ENCODE results near the gene HAS3. TPM values are rescaled to one million over a fixed set of nuclear protein-coding genes. Genes with fewer than 3 reads are reported as not detected.
"Not testable (repeated sequence)": the region's sequence is repeated elsewhere in the genome, so short reads cannot be mapped to it uniquely, and the experiment has no call there.

HAS3 gene
- total RNA-seq, 2 donors from 2014 or later: 1.2 to 1.4 TPM

- not testable (repeated sequence) for H3K27me3 Mint-ChIP-seq (ENCODE audit: low read depth); ATAC-seq (replicated peaks in 1 of 2); H3K9me3 Mint-ChIP-seq; H3K27ac Mint-ChIP-seq; DNase-seq; H3K4me1 Mint-ChIP-seq (ENCODE audit: low read depth); H3K4me3 Mint-ChIP-seq
- H3K36me3 Mint-ChIP-seq (ENCODE audit: insufficient read depth in 2 of 2): peaks cover 1 to 22% of the 10 kb centered on the region in 2 donors
Observed at GRCh38 chr16:69149621-69150020, 44.2 kb downstream of the HAS3 start.

GRCh38 chr16:69150146-69150865 is 44.9 kb downstream of the HAS3 start:
- H3K4me3 Mint-ChIP-seq: no peak overlapping the region
- ATAC-seq (replicated peaks in 1 of 2): peak; percentile 68 to 75
- H3K27ac Mint-ChIP-seq: no peak overlapping the region
- no peaks in the 10 kb centered on the region for H3K9me3 Mint-ChIP-seq
- no peaks in the 10 kb centered on the region for H3K4me1 Mint-ChIP-seq (ENCODE audit: low read depth)
- H3K36me3 Mint-ChIP-seq (ENCODE audit: insufficient read depth in 2 of 2): peaks cover 1 to 26% of the 10 kb centered on the region in 2 donors
- no peaks in the 10 kb centered on the region for H3K27me3 Mint-ChIP-seq (ENCODE audit: low read depth)
- peak; percentile 60 to 65 for DNase-seq

DNA sequence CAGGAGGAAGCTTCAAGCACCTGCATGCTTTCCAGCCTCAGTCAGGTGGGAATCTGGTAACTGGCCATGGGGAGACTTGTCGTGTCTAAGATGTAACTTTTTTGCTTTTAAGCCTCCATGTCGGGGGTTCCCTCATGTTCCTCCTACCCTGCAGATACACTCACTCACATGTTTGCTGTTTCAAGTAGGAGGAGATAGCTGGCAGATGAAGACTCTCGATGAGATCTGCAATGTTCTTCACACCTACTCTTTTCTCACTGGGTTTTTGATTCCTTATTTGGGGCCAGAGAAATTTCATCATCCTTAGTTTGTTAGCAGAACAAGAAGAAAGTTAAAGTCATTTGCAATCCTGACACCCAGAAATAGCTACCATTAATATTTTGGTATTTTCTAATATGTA is 51.7 kb downstream of the HAS3 start:
- no peak overlapping the region for H3K4me3 Mint-ChIP-seq
- no peaks in the 10 kb centered on the region for H3K9me3 Mint-ChIP-seq
- DNase-seq (no peak), ATAC-seq (replicated peaks in 1 of 2) (no peak)
- no peaks in the 10 kb centered on the region for H3K27me3 Mint-ChIP-seq (ENCODE audit: low read depth)
- H3K36me3 Mint-ChIP-seq (ENCODE audit: insufficient read depth in 2 of 2): peaks cover 11 to 36% of the 10 kb centered on the region in 2 donors
- H3K27ac Mint-ChIP-seq: peak overlapping the region; percentile 36
- H3K4me1 Mint-ChIP-seq (ENCODE audit: low read depth): peaks cover 23% of the 10 kb centered on the region

DNA sequence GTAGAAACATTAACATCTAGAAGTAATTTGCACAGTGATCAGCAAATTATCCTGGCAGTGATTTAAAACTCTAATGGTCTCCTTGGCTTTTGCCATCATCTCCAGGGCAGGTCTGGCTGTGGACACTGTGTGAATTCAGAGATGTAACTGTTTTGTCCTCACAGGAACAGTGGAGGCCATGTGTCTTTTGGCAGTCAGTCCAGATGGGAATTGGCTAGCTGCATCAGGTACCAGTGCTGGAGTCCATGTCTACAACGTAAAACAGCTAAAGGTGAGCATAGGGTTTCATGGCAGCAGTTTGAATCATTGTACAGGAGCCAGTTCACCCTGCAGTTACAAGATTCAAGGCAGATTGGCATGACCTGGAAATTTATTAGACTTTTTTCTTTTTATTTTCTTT is 54.7 kb downstream of the HAS3 start:
- H3K4me3 Mint-ChIP-seq: no peak overlapping the region
- peaks cover 36% of the 10 kb centered on the region for H3K4me1 Mint-ChIP-seq (ENCODE audit: low read depth)
- H3K9me3 Mint-ChIP-seq: no peaks in the 10 kb centered on the region
- H3K36me3 Mint-ChIP-seq (ENCODE audit: insufficient read depth in 2 of 2): peaks cover 11 to 37% of the 10 kb centered on the region in 2 donors
- ATAC-seq (replicated peaks in 1 of 2) (no peak), DNase-seq (no peak)
- no peak overlapping the region for H3K27ac Mint-ChIP-seq
- no peaks in the 10 kb centered on the region for H3K27me3 Mint-ChIP-seq (ENCODE audit: low read depth)

GRCh38 chr16:69165584-69165983 is 60.1 kb downstream of the HAS3 start:
- no peaks in the 10 kb centered on the region for H3K9me3 Mint-ChIP-seq
- peak overlapping the region; percentile 92 for H3K27ac Mint-ChIP-seq
- peak overlapping the region; percentile 72 to 79 for H3K4me3 Mint-ChIP-seq
- DNase-seq: no peak
- H3K27me3 Mint-ChIP-seq (ENCODE audit: low read depth): no peaks in the 10 kb centered on the region
- H3K4me1 Mint-ChIP-seq (ENCODE audit: low read depth): peaks cover 41% of the 10 kb centered on the region
- H3K36me3 Mint-ChIP-seq (ENCODE audit: insufficient read depth in 2 of 2): peaks cover 11 to 37% of the 10 kb centered on the region in 2 donors
- ATAC-seq (replicated peaks in 1 of 2): no peak

DNA sequence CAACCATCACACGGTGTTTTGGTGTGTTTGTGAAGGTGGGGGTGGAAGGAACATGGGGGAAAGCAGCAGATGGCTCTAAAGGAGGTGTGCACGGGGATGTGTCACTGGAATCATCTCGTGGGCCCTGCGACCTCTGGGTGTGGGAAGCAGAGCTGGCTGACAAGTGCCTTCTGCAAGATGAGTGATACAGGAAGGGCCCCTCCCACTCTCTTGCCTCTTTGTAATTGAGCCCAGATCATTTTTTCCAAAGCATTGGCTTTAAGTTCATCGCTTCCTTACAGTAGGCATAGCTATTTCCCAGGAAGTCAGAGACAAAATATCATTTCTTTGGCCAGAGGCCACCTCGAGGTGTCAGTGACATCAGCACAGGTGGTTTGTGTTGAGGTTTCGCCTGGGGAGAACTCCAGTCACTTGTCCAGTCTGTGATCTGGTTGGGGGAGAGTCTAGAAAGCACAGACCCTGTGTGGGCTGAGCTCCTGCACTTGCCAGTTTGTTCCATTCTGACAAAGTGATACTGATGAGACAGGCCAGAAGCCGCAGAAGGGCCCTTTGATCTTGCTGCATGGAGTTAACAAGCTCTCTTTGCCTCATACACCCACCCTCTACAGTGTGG is 60.9 kb downstream of the HAS3 start:
- Mint-ChIP-seq H3K4me1 (ENCODE audit: low read depth) (peaks cover 41% of the 10 kb centered on the region), H3K36me3 (ENCODE audit: insufficient read depth in 2 of 2) (peaks cover 11 to 37% of the 10 kb centered on the region in 2 donors), H3K27ac (peak overlapping the region; percentile 92), H3K9me3 (no peaks in the 10 kb centered on the region), H3K27me3 (ENCODE audit: low read depth) (no peaks in the 10 kb centered on the region), H3K4me3 (peak overlapping the region; percentile 72 to 79)
- ATAC-seq (replicated peaks in 1 of 2): peak; percentile 95 to 96
- DNase-seq: peak; percentile 79 to 89

DNA sequence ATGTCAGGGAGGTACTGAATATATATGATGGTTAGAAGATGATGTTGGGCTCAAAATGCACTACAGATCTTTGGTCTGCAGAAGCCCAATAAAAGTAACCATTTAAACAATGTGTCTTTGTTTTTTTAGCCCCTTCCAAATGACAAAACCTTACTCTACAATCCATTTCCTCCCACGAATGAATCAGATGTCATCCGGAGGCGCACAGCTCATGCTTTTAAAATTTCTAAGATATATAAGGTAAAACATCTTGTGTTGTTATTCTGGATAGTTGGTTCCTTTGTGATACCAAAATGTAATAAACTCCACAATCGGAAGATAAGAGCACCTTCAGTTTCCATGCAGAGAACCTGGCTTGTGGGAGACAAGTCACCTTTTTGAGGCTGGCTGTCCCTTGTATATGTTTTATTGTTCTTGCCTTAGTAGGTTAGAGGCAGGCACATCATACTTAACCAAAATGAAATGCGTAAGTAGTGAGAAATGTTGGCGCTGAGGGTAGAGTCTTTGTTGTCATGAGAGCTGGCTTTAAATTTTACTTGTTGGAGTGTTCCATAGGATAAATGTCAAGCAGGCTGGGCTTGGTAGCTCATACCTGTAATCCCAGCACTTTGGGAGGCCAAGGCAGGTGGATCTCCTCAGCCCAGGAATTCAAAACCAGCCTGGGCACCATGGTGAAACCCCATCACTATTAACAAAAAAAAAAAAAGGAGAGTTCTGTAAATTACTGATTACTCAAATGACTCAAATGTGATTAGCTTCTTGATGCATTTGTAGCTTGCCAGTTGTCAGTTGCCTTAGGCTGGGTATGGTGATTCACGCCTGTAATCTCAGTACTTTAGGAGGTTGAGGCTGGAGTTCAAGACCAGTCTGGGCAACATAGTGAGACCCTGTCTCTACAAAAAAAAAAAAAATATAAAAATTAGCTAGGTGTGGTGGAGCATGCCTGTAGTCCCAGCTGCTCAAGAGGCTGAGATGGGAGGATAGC is 61.8 kb downstream of the HAS3 start:
- DNase-seq (no peak), ATAC-seq (replicated peaks in 1 of 2) (no peak)
- H3K27ac Mint-ChIP-seq: peak overlapping the region; percentile 92
- peaks cover 41% of the 10 kb centered on the region for H3K4me1 Mint-ChIP-seq (ENCODE audit: low read depth)
- H3K9me3 Mint-ChIP-seq: no peaks in the 10 kb centered on the region
- H3K4me3 Mint-ChIP-seq: peak overlapping the region; percentile 72 to 79
- H3K27me3 Mint-ChIP-seq (ENCODE audit: low read depth): no peaks in the 10 kb centered on the region
- peaks cover 11 to 37% of the 10 kb centered on the region in 2 donors for H3K36me3 Mint-ChIP-seq (ENCODE audit: insufficient read depth in 2 of 2)

Other genes starting within 250 kb of the HAS3 start
- 100 to 1,000 TPM; 159 to 185 TPM for gene CHTF8, start 26.9 kb downstream of the HAS3 start, total RNA-seq
- gene UTP4, start 27.0 kb downstream of the HAS3 start, total RNA-seq: 100 to 1,000 TPM in 1 of 2 donors, 10 to 100 TPM in 1; 81.7 to 112 TPM
- 10 to 100 TPM; 21.1 to 21.9 TPM for gene SNTB2, start 81.5 kb downstream of the HAS3 start, total RNA-seq
- gene VPS4A, start 205.7 kb downstream of the HAS3 start, total RNA-seq: 10 to 100 TPM; 41.1 to 45.3 TPM
- 10 to 100 TPM in 1 of 2 donors, 1 to 10 TPM in 1; 9.9 to 10.1 TPM for gene PDF, start 224.9 kb downstream of the HAS3 start, total RNA-seq
- 10 to 100 TPM; 33.2 to 38.3 TPM for gene COG8, start 233.9 kb downstream of the HAS3 start, total RNA-seq
- 10 to 100 TPM; 30.8 to 32.2 TPM for gene NIP7, start 234.1 kb downstream of the HAS3 start, total RNA-seq
- 1 to 10 TPM; 3.3 to 3.7 TPM for gene TMED6, start 246.1 kb downstream of the HAS3 start, total RNA-seq